ENCODE measurements around the gene VWA5B1. TPM values are rescaled to one million over a fixed set of nuclear protein-coding genes. Genes with fewer than 3 reads are reported as not detected.

VWA5B1 gene
- total RNA-seq, 3 donors from 2014 or later, result 0.16 to 2.1 (median 0.80) TPM

DNA sequence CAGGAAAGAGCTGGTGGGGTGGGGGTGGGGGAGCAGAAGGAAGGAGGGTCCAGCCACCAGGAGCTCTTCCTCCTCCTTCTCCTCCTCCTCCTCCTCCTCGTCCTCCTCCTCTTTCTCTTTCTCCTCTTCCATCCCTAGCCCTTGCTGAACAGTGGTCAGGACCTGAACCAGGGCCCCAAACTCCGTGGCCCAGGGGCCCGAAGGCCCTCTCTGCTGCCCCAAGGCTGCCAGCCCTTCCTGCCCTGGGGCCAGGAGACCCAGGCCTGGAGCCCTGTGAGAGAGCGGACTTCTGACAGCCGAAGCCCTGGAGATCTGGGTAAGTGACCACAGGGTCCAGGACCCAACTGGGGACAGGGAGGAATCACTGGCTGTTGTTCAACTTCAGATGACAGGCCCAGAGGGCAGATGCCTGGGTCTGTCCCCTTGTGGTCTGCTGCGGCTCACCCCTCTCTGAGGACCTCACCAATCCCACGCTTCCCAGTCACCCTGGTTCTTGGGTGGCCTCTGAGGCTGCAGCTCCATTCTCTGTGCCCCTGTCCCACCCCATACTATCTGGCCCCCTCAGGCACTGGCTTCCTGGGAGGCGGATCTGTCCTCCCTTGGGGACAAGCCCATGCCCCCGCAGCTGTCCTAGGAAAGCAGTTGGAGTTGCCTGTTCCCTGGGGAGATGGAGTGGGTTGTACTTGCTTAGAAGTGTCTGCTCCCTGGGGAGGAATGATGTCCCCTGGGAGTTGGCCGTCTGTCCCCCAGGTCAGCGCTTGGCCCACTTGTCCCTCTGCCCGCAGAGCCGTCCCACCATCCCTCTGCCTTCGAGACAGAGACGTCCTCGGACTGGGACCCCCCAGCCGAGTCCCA is 51.8 kb downstream of the VWA5B1 start:
- ATAC-seq (no peak), DNase-seq (no peak)
- Histone ChIP-seq H3K9me3 (no peaks in the 10 kb centered on the region), H3K4me3 (no peak overlapping the region), H3K36me3 (ENCODE audit: low read depth) (no peaks in the 10 kb centered on the region), H3K4me1 (ENCODE audit: low read depth) (peaks cover 2% of the 10 kb centered on the region)
- intact Hi-C loops (cut with DNase I, micrococcal nuclease), result no loop called here
- TF ChIP-seq, protein P1, sequence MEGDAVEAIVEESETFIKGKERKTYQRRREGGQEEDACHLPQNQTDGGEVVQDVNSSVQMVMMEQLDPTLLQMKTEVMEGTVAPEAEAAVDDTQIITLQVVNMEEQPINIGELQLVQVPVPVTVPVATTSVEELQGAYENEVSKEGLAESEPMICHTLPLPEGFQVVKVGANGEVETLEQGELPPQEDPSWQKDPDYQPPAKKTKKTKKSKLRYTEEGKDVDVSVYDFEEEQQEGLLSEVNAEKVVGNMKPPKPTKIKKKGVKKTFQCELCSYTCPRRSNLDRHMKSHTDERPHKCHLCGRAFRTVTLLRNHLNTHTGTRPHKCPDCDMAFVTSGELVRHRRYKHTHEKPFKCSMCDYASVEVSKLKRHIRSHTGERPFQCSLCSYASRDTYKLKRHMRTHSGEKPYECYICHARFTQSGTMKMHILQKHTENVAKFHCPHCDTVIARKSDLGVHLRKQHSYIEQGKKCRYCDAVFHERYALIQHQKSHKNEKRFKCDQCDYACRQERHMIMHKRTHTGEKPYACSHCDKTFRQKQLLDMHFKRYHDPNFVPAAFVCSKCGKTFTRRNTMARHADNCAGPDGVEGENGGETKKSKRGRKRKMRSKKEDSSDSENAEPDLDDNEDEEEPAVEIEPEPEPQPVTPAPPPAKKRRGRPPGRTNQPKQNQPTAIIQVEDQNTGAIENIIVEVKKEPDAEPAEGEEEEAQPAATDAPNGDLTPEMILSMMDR (IDR thresholded peaks at IDR 0.05), result no peak

DNA sequence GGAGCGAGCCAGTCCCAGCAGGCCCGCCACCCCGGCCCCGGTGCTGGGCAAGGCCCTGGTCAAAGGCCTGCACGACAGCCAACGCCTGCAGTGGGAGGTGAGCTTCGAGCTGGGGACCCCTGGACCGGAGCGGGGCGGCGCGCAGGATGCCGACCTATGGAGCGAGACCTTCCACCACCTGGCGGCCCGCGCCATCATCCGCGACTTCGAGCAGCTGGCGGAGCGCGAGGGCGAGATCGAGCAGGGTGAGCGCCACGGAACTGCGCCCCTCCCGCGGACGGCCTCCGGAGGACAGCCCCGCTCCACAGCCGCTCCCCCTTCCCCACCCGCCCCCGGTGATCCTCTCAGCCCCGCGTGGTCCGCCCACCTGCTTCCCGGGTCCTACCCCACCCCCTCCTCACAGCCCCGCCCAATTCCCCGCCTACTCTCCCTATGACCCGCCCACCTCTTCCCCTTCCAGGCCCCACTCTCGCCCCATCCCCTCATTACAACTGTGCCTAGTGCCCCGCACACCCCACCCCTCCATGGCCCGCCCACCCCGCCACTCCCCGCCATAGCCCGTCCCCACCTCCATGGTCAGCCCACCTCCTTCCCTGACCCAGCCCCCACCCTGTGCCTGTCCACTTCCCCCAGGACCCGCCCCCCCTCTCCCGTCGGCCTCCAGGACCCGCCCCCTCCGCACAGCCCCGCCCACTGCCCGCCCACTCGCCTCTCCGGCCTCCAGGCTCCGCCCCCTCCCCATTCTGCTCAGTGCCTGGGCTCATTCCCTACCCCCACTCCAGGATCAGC is 52.7 kb downstream of the VWA5B1 start:
- no peaks in the 10 kb centered on the region for H3K36me3 ChIP-seq (ENCODE audit: low read depth)
- DNase-seq, result peak in 2 of 3 donors; percentile 58 to 59
- H3K9me3 ChIP-seq, result no peaks in the 10 kb centered on the region
- intact Hi-C loops (cut with DNase I, micrococcal nuclease), result no loop called here
- H3K4me1 ChIP-seq (ENCODE audit: low read depth), result peaks cover 2% of the 10 kb centered on the region
- TF ChIP-seq, protein P1 (IDR thresholded peaks at IDR 0.05), result no peak
- peak; percentile 60 for ATAC-seq
- no peak overlapping the region for H3K4me3 ChIP-seq

DNA sequence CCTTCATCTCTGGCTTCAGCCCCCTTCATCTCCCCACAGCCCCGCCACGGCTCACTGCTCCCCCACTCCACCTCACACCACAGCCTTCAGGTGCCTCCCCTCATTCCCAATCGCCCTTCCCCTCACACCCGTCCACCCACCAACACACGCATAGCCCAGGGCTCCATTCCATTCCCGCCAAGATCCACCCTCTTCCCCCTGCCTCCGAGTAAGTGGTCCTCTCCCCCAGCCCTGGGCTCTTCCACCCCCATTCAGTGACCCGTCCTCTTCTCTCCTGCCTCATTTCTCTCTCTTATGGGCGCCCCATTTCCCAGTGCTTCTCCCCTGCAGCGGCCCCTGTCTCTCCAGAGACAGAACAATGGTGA is 53.2 kb downstream of the VWA5B1 start:
- H3K4me3 ChIP-seq, result no peak overlapping the region
- intact Hi-C loops (cut with DNase I, micrococcal nuclease), result no loop called here
- no peak for ATAC-seq
- no peak for DNase-seq
- TF ChIP-seq, protein P1 (IDR thresholded peaks at IDR 0.05), result no peak
- no peaks in the 10 kb centered on the region for H3K36me3 ChIP-seq (ENCODE audit: low read depth)
- H3K9me3 ChIP-seq, result no peaks in the 10 kb centered on the region
- peaks cover 2% of the 10 kb centered on the region for H3K4me1 ChIP-seq (ENCODE audit: low read depth)

DNA sequence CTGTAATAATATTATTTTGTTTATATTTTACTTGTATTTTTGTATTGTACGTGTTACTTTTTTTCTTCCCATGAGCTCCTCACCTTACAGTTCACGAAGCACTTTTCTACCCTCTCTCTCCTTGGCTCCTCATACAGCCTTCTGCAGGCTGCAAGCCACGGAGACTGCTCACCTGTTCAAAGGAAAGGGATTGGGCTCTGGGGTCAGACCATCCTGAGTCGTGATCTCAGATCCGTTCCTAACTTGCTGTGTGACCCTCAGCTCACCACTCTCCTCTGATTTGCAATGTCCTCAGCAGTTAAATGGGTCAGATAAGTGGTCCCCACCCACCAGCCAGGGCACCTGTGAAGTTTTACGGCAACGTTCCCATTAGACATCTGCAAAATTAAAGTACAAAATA is 54.1 kb downstream of the VWA5B1 start:
- Histone ChIP-seq H3K9me3 (no peaks in the 10 kb centered on the region), H3K36me3 (ENCODE audit: low read depth) (no peaks in the 10 kb centered on the region), H3K4me1 (ENCODE audit: low read depth) (peaks cover 2% of the 10 kb centered on the region), H3K4me3 (no peak overlapping the region)
- TF ChIP-seq, protein P1 (IDR thresholded peaks at IDR 0.05), result no peak
- ATAC-seq, result no peak
- DNase-seq, result no peak
- intact Hi-C loops (cut with DNase I, micrococcal nuclease), result no loop called here

DNA sequence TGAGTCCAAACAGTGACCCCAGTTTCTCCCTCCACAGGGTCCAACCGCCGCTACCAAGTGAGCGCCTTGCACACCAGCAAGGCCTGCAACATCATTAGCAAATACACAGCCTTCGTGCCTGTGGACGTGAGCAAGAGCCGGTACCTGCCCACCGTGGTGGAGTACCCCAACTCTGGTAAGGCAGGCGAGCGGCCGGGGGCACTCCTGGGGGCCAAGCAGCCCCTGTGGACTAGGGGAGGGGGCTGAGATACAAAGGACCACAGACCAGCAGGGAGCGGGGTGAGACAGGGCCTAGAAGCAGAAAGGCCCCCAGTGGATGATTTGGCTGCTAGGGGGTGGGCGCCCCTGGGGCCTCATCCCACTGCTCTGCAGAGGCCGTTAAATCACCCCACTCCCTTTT is 54.7 kb downstream of the VWA5B1 start:
- ATAC-seq, result no peak
- intact Hi-C loops (cut with DNase I, micrococcal nuclease), result no loop called here
- H3K4me1 ChIP-seq (ENCODE audit: low read depth), result peaks cover 2% of the 10 kb centered on the region
- H3K4me3 ChIP-seq, result no peak overlapping the region
- no peaks in the 10 kb centered on the region for H3K9me3 ChIP-seq
- TF ChIP-seq, protein P1 (IDR thresholded peaks at IDR 0.05), result no peak
- no peaks in the 10 kb centered on the region for H3K36me3 ChIP-seq (ENCODE audit: low read depth)
- no peak for DNase-seq

All from mucosa of descending colon (tissue), 3 donors.